Tibial artery (tissue), 4 donors: ENCODE measurements around the gene OPN3.

Experiments
- DNase-seq, 2 donors: peaks; one replicate each; pipeline ENCODE4 v3.0.0-alpha.2; 2019
- H3K27ac ChIP-seq, 2 donors: fragments of 200-600 bp; sonication (generic) in 1 of 2; 1 replicate in 1 of 2; 2 replicates in 1 of 2; pipeline ENCODE4 v1.5.1; 2018 to 2019; ENCODE audit warnings: mild to moderate bottlenecking in 1 of 2
- H3K27me3 ChIP-seq, 2 donors: fragments of 200-600 bp; sonication (generic) in 1 of 2; one replicate each; pipeline versions ENCODE4 v1.5.1 to v1.6.0; 2016 to 2019
- H3K36me3 ChIP-seq, 3 donors: fragments of 200-600 bp; sonication (generic) in 2 of 3; one replicate each; pipeline ENCODE4 v1.5.1; 2016 to 2019; ENCODE audit warnings: mild to moderate bottlenecking in 2 of 3
- H3K4me1 ChIP-seq, 4 donors: fragments of 200-600 bp; sonication (generic) in 2 of 4; 1 replicate in 3 of 4; 2 replicates in 1 of 4; pipeline ENCODE4 v1.5.1; 2016 to 2019
- H3K4me3 ChIP-seq, 2 donors: fragments of 200-600 bp; sonication (generic) in 1 of 2; 1 replicate in 1 of 2; 2 replicates in 1 of 2; pipeline ENCODE4 v1.5.1; 2018 to 2019; ENCODE audit warnings: mild to moderate bottlenecking in 2 of 2
- H3K9me3 ChIP-seq, 3 donors: fragments of 200-600 bp; sonication (generic) in 1 of 3; one replicate each; pipeline ENCODE4 v1.5.1; 2016 to 2019
- intact Hi-C: fragments of 100-400 bp; cut with DNase I; formaldehyde crosslinking; loops from one replicate; pipeline ENCODE4 v1.15.0; 2023; ENCODE audit warnings: low total_unique reads
- TF ChIP-seq, protein P1 (sequence below), 2 experiments: fragments of 200-600 bp in 1 of 2; fragments of 450-650 bp in 1 of 2; IDR thresholded peaks; one replicate each; pipeline ENCODE4 v1.5.1; 2017 to 2019; ENCODE audit warnings: antibody characterized with exemption in 2 of 2, mild to moderate bottlenecking in 1 of 2, moderate library complexity in 1 of 2

The OPN3 gene

DNA sequence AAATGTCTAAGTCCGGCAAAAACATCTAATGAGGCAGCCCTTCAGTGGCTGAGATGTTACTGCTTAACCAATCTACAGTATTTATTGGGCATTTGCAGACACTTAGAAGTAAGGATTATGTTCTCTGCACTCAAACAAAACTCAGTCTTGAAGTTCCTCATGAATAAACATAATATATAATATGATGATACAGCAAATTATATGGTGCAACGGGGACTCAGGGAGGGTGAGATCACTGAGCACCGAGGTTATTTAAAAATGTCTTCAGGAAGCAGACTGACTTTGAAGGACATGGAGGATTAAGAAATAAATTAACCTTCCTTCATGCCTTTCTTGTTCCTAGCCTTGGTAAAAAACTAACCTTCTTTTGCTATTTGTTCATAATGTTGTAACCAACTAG, 39.8 kb upstream of the OPN3 start:
- DNase-seq, result no peak
- H3K9me3 ChIP-seq, result no peaks in the 10 kb centered on the region
- H3K4me1 ChIP-seq, result no peaks in the 10 kb centered on the region
- TF ChIP-seq, protein P1, sequence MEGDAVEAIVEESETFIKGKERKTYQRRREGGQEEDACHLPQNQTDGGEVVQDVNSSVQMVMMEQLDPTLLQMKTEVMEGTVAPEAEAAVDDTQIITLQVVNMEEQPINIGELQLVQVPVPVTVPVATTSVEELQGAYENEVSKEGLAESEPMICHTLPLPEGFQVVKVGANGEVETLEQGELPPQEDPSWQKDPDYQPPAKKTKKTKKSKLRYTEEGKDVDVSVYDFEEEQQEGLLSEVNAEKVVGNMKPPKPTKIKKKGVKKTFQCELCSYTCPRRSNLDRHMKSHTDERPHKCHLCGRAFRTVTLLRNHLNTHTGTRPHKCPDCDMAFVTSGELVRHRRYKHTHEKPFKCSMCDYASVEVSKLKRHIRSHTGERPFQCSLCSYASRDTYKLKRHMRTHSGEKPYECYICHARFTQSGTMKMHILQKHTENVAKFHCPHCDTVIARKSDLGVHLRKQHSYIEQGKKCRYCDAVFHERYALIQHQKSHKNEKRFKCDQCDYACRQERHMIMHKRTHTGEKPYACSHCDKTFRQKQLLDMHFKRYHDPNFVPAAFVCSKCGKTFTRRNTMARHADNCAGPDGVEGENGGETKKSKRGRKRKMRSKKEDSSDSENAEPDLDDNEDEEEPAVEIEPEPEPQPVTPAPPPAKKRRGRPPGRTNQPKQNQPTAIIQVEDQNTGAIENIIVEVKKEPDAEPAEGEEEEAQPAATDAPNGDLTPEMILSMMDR (IDR thresholded peaks at IDR 0.05), result no peak
- no peaks in the 10 kb centered on the region for H3K36me3 ChIP-seq
- H3K4me3 ChIP-seq, result no peak overlapping the region
- no peaks in the 10 kb centered on the region for H3K27me3 ChIP-seq
- no peak overlapping the region for H3K27ac ChIP-seq
- intact Hi-C loops, result no loop called here

DNA sequence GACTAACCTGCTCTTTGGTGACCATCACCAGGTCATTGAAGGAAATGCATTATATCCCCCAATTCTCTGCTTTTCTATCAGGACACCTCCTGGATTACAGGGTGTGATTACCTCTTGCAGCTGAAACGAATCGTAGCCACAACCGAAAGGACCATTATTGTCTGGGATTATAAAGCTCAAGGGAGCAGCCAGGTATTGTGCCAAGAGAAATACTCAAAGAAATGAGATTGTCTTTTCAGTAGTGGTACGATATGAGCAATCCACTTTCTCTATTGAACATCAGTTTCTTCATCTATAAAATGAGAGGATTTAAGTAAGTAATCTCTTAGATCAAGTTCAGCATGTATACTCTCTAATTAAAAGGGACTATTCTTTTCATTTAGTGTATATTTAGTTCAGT, 39.2 kb upstream of the OPN3 start:
- intact Hi-C loops, result no loop called here

DNA sequence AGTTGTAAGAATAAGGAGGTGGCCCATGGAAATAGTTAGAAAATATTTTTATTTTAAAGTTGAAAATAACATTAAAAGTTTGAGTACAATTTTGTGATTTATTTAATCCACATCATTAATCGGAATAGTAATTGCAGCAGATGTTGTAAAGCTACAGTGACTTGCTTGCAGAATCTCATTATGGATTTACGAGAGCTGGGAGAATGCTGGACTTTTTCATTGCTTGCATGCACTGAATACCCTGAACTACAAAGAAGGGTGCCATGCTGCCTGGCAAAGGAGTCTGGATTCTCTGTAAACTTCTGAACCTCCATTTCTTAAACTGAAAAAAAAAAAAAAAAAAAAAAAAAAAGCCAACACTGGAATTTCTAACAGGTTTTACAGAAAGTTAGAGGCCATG, 38.4 kb upstream of the OPN3 start:
- no peaks in the 10 kb centered on the region for H3K9me3 ChIP-seq
- TF ChIP-seq, protein P1 (IDR thresholded peaks at IDR 0.05), result no peak
- H3K4me1 ChIP-seq, result no peaks in the 10 kb centered on the region
- intact Hi-C loops, result no loop called here
- H3K27ac ChIP-seq, result no peak overlapping the region
- H3K4me3 ChIP-seq, result no peak overlapping the region
- no peak for DNase-seq
- no peaks in the 10 kb centered on the region for H3K27me3 ChIP-seq
- no peaks in the 10 kb centered on the region for H3K36me3 ChIP-seq

More for the DNA sequence above, 39.2 kb upstream of the OPN3 start:
- Histone ChIP-seq H3K27ac (no peak overlapping the region), H3K9me3 (no peaks in the 10 kb centered on the region), H3K4me1 (no peaks in the 10 kb centered on the region), H3K36me3 (no peaks in the 10 kb centered on the region), H3K27me3 (no peaks in the 10 kb centered on the region), H3K4me3 (no peak overlapping the region)
- DNase-seq, result no peak
- TF ChIP-seq, protein P1 (IDR thresholded peaks at IDR 0.05), result no peak

DNA sequence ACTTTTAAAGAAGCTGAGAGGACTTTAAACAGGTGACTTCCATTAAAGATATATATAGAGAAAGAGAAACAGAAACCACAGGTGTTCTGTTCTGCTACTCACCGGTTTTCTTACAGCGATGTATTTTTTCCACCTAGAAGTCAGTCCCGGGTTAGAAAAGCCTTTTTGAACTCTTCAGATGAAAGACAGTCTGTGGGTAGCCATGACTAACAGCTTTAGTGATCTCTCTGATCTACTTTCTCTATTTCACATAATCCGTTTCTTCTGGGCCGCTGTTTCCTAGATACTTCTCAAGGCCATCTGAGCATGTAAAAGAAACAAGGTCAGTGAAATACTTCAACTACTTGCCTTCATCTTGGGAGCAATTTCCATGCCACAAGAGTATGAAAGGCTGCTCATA, 37.0 kb upstream of the OPN3 start:
- Histone ChIP-seq H3K36me3 (no peaks in the 10 kb centered on the region), H3K27ac (no peak overlapping the region), H3K9me3 (no peaks in the 10 kb centered on the region), H3K4me3 (no peak overlapping the region), H3K27me3 (no peaks in the 10 kb centered on the region), H3K4me1 (no peaks in the 10 kb centered on the region)
- no peak for DNase-seq
- TF ChIP-seq, protein P1 (IDR thresholded peaks at IDR 0.05), result no peak
- intact Hi-C loops, result no loop called here

DNA sequence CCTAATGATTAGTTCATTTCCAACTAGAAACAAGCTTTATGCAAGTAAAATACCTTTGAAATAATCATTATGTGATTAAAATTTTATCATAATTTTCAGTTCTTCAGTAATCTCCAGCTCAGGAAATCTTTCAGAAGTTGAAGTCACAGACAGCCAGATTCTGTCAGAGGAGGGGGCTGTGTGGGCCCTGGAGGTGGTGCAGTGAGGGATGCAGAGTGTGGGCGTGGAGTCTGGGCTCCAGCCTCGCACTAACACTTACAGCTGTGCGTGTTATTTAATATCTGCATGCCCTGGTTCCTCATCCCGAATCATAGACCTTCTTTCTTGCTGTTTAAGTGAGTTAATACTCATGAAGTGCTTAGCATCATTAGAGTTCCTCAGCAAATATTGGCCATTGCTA, 35.8 kb upstream of the OPN3 start:
- no peaks in the 10 kb centered on the region for H3K36me3 ChIP-seq
- intact Hi-C loops, result no loop called here
- no peaks in the 10 kb centered on the region for H3K9me3 ChIP-seq

More for the DNA sequence above, 35.8 kb upstream of the OPN3 start:
- Histone ChIP-seq H3K4me1 (no peaks in the 10 kb centered on the region), H3K27me3 (no peaks in the 10 kb centered on the region), H3K4me3 (no peak overlapping the region), H3K27ac (no peak overlapping the region)
- DNase-seq, result no peak
- TF ChIP-seq, protein P1 (IDR thresholded peaks at IDR 0.05), result no peak
